NCI-H1092 treated with DMSO at 0.1 percent for 48 hours (cell line): ENCODE data around the gene KIF3A.

Experiments
- DNase-seq: peaks from one replicate; lab custom pipeline; 2025; lab: John Stamatoyannopoulos, UW

Gene KIF3A

GRCh38 chr5:132662925-132663770 is 74.2 kb downstream of the KIF3A start:
- DNase-seq: no peak

GRCh38 chr5:132662004-132662401 is 75.3 kb downstream of the KIF3A start:
- DNase-seq: no peak

- no peak for DNase-seq
Measured at GRCh38 chr5:132661231-132662003, 75.9 kb downstream of the KIF3A start.

GRCh38 chr5:132659598-132660493 is 77.5 kb downstream of the KIF3A start:
- DNase-seq: no peak

GRCh38 chr5:132658381-132659302 is 78.7 kb downstream of the KIF3A start:
- no peak for DNase-seq

- no peak for DNase-seq
Measured at GRCh38 chr5:132657676-132658380, 79.5 kb downstream of the KIF3A start, which contains the start of gene IL13. Gene IL13 (plus strand): TSS chr5:132658173. CDS start chr5:132658187, 14 bp downstream.

- no peak for DNase-seq
Measured at GRCh38 chr5:132656774-132657355, 80.5 kb downstream of the KIF3A start.

- DNase-seq: peak; percentile 3
Measured at GRCh38 chr5:132655821-132656773, 81.2 kb downstream of the KIF3A start.

GRCh38 chr5:132653716-132654115 is 83.6 kb downstream of the KIF3A start:
- DNase-seq: no peak

- no peak for DNase-seq
Measured at GRCh38 chr5:132651838-132652469, 85.4 kb downstream of the KIF3A start.

GRCh38 chr5:132648355-132648754 is 89.0 kb downstream of the KIF3A start:
- no peak for DNase-seq

- DNase-seq: no peak
Measured at GRCh38 chr5:132647473-132647872, 89.9 kb downstream of the KIF3A start.

GRCh38 chr5:132646583-132647266 is 90.6 kb downstream of the KIF3A start:
- DNase-seq: no peak

- no peak for DNase-seq
Measured at GRCh38 chr5:132644177-132644576, 93.2 kb downstream of the KIF3A start.
